WTC11 (cell line): ENCODE data around the gene SMARCE1. TPM values are rescaled to one million over a fixed set of nuclear protein-coding genes. Genes with fewer than 3 reads are reported as not detected.

ENCODE experiments used
- ATAC-seq: fragments of 200-7000 bp; cut with Tn5 transposase; 2 replicates; pipeline ENCODE4 v1.10.0; 2021; ENCODE audit warnings: mild to moderate bottlenecking, moderate library complexity
- CTCF ChIA-PET: fragments of 300-600 bp; sonication (Branson Sonifier 250); formaldehyde crosslinking; loops from one replicate; lab custom pipeline; 2021; ENCODE audit warnings: antibody characterized with exemption; lab: Charles Lee
- POLR2A ChIA-PET: fragments of 350-600 bp; sonication (Branson Sonifier 250); formaldehyde crosslinking; loops from one replicate; lab custom pipeline; 2021; ENCODE audit warnings: antibody characterized with exemption; lab: Charles Lee
- DNase-seq: peaks from one replicate; pipeline ENCODE4 v3.0.0; 2021; ENCODE audit warnings: low spot score
- H3K27ac Mint-ChIP-seq: 2 replicates; pipeline ENCODE4 v1.8.0; 2021; ENCODE audit warnings: mixed read lengths
- H3K27me3 Mint-ChIP-seq: 2 replicates; pipeline ENCODE4 v1.8.0; 2021; ENCODE audit warnings: low read depth, mild to moderate bottlenecking, moderate library complexity, mixed read lengths
- H3K36me3 Mint-ChIP-seq: 2 replicates; pipeline ENCODE4 v1.8.0; 2021; ENCODE audit warnings: mixed read lengths
- H3K4me1 Mint-ChIP-seq: 2 replicates; pipeline ENCODE4 v1.8.0; 2022; ENCODE audit warnings: mixed read lengths
- H3K4me3 Mint-ChIP-seq: 2 replicates; pipeline ENCODE4 v1.8.0; 2021; ENCODE audit warnings: mild to moderate bottlenecking, moderate library complexity, mixed read lengths
- H3K9me3 Mint-ChIP-seq: 2 replicates; pipeline ENCODE4 v1.8.0; 2021; ENCODE audit warnings: mixed read lengths
- AFF4 ChIP-seq: sonication (generic); formaldehyde crosslinking; IDR thresholded peaks from 2 replicates; pipeline ENCODE4 v1.8.1; 2023; ENCODE audit warnings: mild to moderate bottlenecking, missing genetic modification reagents, borderline replicate concordance
- CREM ChIP-seq: sonication (generic); formaldehyde crosslinking; IDR thresholded peaks from 2 replicates; pipeline ENCODE4 v1.8.1; 2022; ENCODE audit warnings: mild to moderate bottlenecking, missing genetic modification reagents, moderate library complexity
- CTCF ChIP-seq: fragments of 200-600 bp; IDR thresholded peaks from 2 replicates; pipeline ENCODE4 v1.8.0; 2022; ENCODE audit warnings: antibody characterized with exemption
- ERG ChIP-seq: fragments of 250-450 bp; sonication (Bioruptor Pico); IDR thresholded peaks from 2 replicates; pipeline ENCODE4 v1.8.0; 2021; ENCODE audit warnings: mild to moderate bottlenecking
- FOXK1 ChIP-seq: sonication (generic); formaldehyde crosslinking; IDR thresholded peaks from 2 replicates; pipeline ENCODE4 v1.8.0; 2022; ENCODE audit warnings: mild to moderate bottlenecking, moderate library complexity, missing genetic modification reagents
- FOXP1 ChIP-seq: sonication (generic); formaldehyde crosslinking; IDR thresholded peaks from 2 replicates; pipeline ENCODE4 v1.8.0; 2022; ENCODE audit warnings: missing genetic modification reagents, mild to moderate bottlenecking, moderate library complexity, borderline replicate concordance
- NFYB ChIP-seq: sonication (generic); formaldehyde crosslinking; conservative IDR thresholded peaks from 2 replicates; pipeline ENCODE4 v1.8.0; 2022; ENCODE audit warnings: low read depth, missing genetic modification reagents
- OVOL2 ChIP-seq: fragments of 250-450 bp; sonication (Bioruptor Pico); IDR thresholded peaks from 2 replicates; pipeline ENCODE4 v1.9.0; 2021; ENCODE audit warnings: mild to moderate bottlenecking, borderline replicate concordance
- PRDM15 ChIP-seq: sonication (generic); formaldehyde crosslinking; IDR thresholded peaks from 2 replicates; pipeline ENCODE4 v1.8.0; 2022; ENCODE audit warnings: missing genetic modification reagents
- STAT6 ChIP-seq: sonication (generic); formaldehyde crosslinking; conservative IDR thresholded peaks from 2 replicates; pipeline ENCODE4 v1.8.1; 2023; ENCODE audit warnings: mild to moderate bottlenecking, low read depth, missing genetic modification reagents, moderate library complexity
- ZBTB43 ChIP-seq: sonication (generic); formaldehyde crosslinking; IDR thresholded peaks from 2 replicates; pipeline ENCODE4 v1.8.1; 2023; ENCODE audit warnings: mild to moderate bottlenecking, missing genetic modification reagents
- ZNF532 ChIP-seq: fragments of 250-450 bp; sonication (Bioruptor Pico); IDR thresholded peaks from 2 replicates; pipeline ENCODE4 v1.9.0; 2021; ENCODE audit warnings: mild to moderate bottlenecking, borderline replicate concordance
- ZSCAN18 ChIP-seq: fragments of 250-450 bp; sonication (Bioruptor Pico); IDR thresholded peaks from 2 replicates; pipeline ENCODE4 v2.1.2; 2022; ENCODE audit warnings: mild to moderate bottlenecking, moderate library complexity
- total RNA-seq: library from RNA; stranded (reverse); gene quantifications from 3 replicates; pipeline ENCODE4 v1.2.3, GENCODE V29; 2021

Gene SMARCE1
- total RNA-seq, 1 experiment from 2014 or later: 109 TPM

GRCh38 chr17:40617678-40618240, 29.9 kb downstream of the SMARCE1 start:
- DNase-seq: peak; percentile 44
- peaks cover 6% of the 10 kb centered on the region; the same call in 1 of the 2 replicates for H3K27me3 Mint-ChIP-seq
- no peak overlapping the region for H3K27ac Mint-ChIP-seq
- H3K9me3 Mint-ChIP-seq: no peaks in the 10 kb centered on the region
- H3K4me3 Mint-ChIP-seq: no peak overlapping the region
- ATAC-seq: peak; percentile 34
- peaks cover 5% of the 10 kb centered on the region for H3K4me1 Mint-ChIP-seq
- H3K36me3 Mint-ChIP-seq: no peaks in the 10 kb centered on the region
- POLR2A ChIA-PET: interaction anchor here (0.7 kb wide), 1 partner anchor 277 kb away, joined by 5 read pairs; no protein-coding TSS in a partner anchor
- CTCF ChIA-PET: interaction anchor here (0.6 to 3.8 kb wide), 8 partner anchors 9 to 245 kb away, joined by 3 to 28 read pairs (median 3); partner anchors contain the start of gene SMARCE1
- TF ChIP-seq ZNF532 (CRISPR knock-in tag) (no peak), OVOL2 (no peak), CTCF (no peak), CREM (CRISPR knock-in tag) (no peak), ERG (CRISPR knock-in tag) (no peak), STAT6 (CRISPR knock-in tag) (no peak), ZSCAN18 (CRISPR knock-in tag) (no peak), AFF4 (CRISPR knock-in tag) (no peak), NFYB (CRISPR knock-in tag) (no peak), PRDM15 (CRISPR knock-in tag) (no peak), ZBTB43 (no peak), FOXK1 (CRISPR knock-in tag) (no peak), FOXP1 (CRISPR knock-in tag) (no peak)
